ENCODE measurements around the gene ZSWIM8.

The ZSWIM8 gene

GRCh38 chr10:73801253-73801590 is 15.8 kb downstream of the ZSWIM8 start:
- POLR2A ChIA-PET = no interaction called here
- CTCF ChIA-PET = no interaction called here
- TF ChIP-seq ARNT (IDR thresholded peaks at IDR 0.05) = no peak
- no peak for TF ChIP-seq TARDBP (IDR thresholded peaks at IDR 0.05)
- no peak for TF ChIP-seq HDGF (IDR thresholded peaks at IDR 0.05; ENCODE audit: borderline replicate concordance)
- no peak for TF ChIP-seq FOXA1 (IDR thresholded peaks at IDR 0.05)
- no peak for DNase-seq (ENCODE audit: extremely low spot score)

- POLR2A ChIA-PET = no interaction called here
- CTCF ChIA-PET = no interaction called here
- no peak for DNase-seq (ENCODE audit: extremely low spot score)
- TF ChIP-seq SP1 (IDR thresholded peaks at IDR 0.05) (no peak), SUZ12 (IDR thresholded peaks at IDR 0.05) (no peak), HDGF (IDR thresholded peaks at IDR 0.05; ENCODE audit: borderline replicate concordance) (no peak), TARDBP (IDR thresholded peaks at IDR 0.05) (no peak), PKNOX1 (IDR thresholded peaks at IDR 0.05) (no peak), ZNF384 (IDR thresholded peaks at IDR 0.05) (no peak)
These were observed 17.0 kb downstream of the ZSWIM8 start for GRCh38 chr10:73802276-73802991.

- ChIA-PET CTCF (interaction anchor here (0.7 kb wide), 1 partner anchor 144 kb away, joined by 3 read pairs; no protein-coding TSS in a partner anchor), POLR2A (interaction anchor here (1.4 kb wide), 1 partner anchor 22 kb away, joined by 4 read pairs; the partner anchor contains the start of gene CHCHD1)
- no peak for DNase-seq (ENCODE audit: extremely low spot score)
- TF ChIP-seq L3MBTL2 (conservative IDR thresholded peaks at IDR 0.05) = no peak
- TF ChIP-seq BHLHE40 (IDR thresholded peaks at IDR 0.05; ENCODE audit: borderline replicate concordance) = no peak
- no peak for TF ChIP-seq FOXK2 (IDR thresholded peaks at IDR 0.05)
- TF ChIP-seq HDGF (IDR thresholded peaks at IDR 0.05; ENCODE audit: borderline replicate concordance) = no peak
- TF ChIP-seq CTBP1 (IDR thresholded peaks at IDR 0.05; ENCODE audit: borderline replicate concordance) = no peak
- no peak for TF ChIP-seq FOXA1 (IDR thresholded peaks at IDR 0.05)
- no peak for TF ChIP-seq ELF4 (IDR thresholded peaks at IDR 0.05)
- TF ChIP-seq FOXM1 (IDR thresholded peaks at IDR 0.05; ENCODE audit: borderline replicate concordance) = no peak
- no peak for TF ChIP-seq ZNF384 (IDR thresholded peaks at IDR 0.05)
- no peak for TF ChIP-seq SP1 (IDR thresholded peaks at IDR 0.05)
- no peak for TF ChIP-seq SUZ12 (IDR thresholded peaks at IDR 0.05)
- TF ChIP-seq NFRKB (IDR thresholded peaks at IDR 0.05) = no peak
- no peak for TF ChIP-seq PKNOX1 (IDR thresholded peaks at IDR 0.05)
- TF ChIP-seq TARDBP (IDR thresholded peaks at IDR 0.05) = no peak
- TF ChIP-seq LEF1 (IDR thresholded peaks at IDR 0.05; ENCODE audit: borderline replicate concordance) = no peak
- no peak for TF ChIP-seq ARNT (IDR thresholded peaks at IDR 0.05)
These were observed 18.4 kb downstream of the ZSWIM8 start for GRCh38 chr10:73803680-73804286.

- no peak for TF ChIP-seq CTBP1 (IDR thresholded peaks at IDR 0.05; ENCODE audit: borderline replicate concordance)
- no peak for TF ChIP-seq ARNT (IDR thresholded peaks at IDR 0.05)
- no peak for TF ChIP-seq FOXM1 (IDR thresholded peaks at IDR 0.05; ENCODE audit: borderline replicate concordance)
- no peak for TF ChIP-seq SP1 (IDR thresholded peaks at IDR 0.05)
- no peak for TF ChIP-seq L3MBTL2 (conservative IDR thresholded peaks at IDR 0.05)
- no peak for TF ChIP-seq ZNF384 (IDR thresholded peaks at IDR 0.05)
- no peak for TF ChIP-seq BHLHE40 (IDR thresholded peaks at IDR 0.05; ENCODE audit: borderline replicate concordance)
- TF ChIP-seq PKNOX1 (IDR thresholded peaks at IDR 0.05) = no peak
- TF ChIP-seq FOXA1 (IDR thresholded peaks at IDR 0.05) = no peak
- no peak for TF ChIP-seq LEF1 (IDR thresholded peaks at IDR 0.05; ENCODE audit: borderline replicate concordance)
- no peak for TF ChIP-seq NFRKB (IDR thresholded peaks at IDR 0.05)
- ChIA-PET POLR2A (no interaction called here), CTCF (interaction anchor here (1.1 kb wide), 1 partner anchor 73 kb away, joined by 3 read pairs; no protein-coding TSS in a partner anchor)
- DNase-seq (ENCODE audit: extremely low spot score) = no peak
These were observed 21.0 kb downstream of the ZSWIM8 start for GRCh38 chr10:73806176-73806950.

GRCh38 chr10:73807471-73807870 is 22.1 kb downstream of the ZSWIM8 start:
- TF ChIP-seq FOXM1 (IDR thresholded peaks at IDR 0.05; ENCODE audit: borderline replicate concordance) (no peak), ZNF384 (IDR thresholded peaks at IDR 0.05) (no peak), TARDBP (IDR thresholded peaks at IDR 0.05) (no peak), FOXA1 (IDR thresholded peaks at IDR 0.05) (no peak), BHLHE40 (IDR thresholded peaks at IDR 0.05; ENCODE audit: borderline replicate concordance) (no peak), FOXK2 (IDR thresholded peaks at IDR 0.05) (no peak)
- ChIA-PET POLR2A (interaction anchor here (1.1 kb wide), 1 partner anchor 26 kb away, joined by 3 read pairs; the partner anchor contains the start of gene CHCHD1), CTCF (no interaction called here)
- no peak for DNase-seq (ENCODE audit: extremely low spot score)

Data from HEK293T (cell line).